GM12892 (cell line): ENCODE measurements around the gene U2SURP.

Experiments used
- POLR2A ChIP-seq: IDR thresholded peaks from 2 replicates; pipeline ENCODE4 v1.6.1; 2011; ENCODE audit warnings: low read depth, low read length, control low read depth
- TAF1 ChIP-seq: IDR thresholded peaks from 2 replicates; pipeline ENCODE4 v1.6.1; 2011; ENCODE audit warnings: low read depth, mild to moderate bottlenecking, control low read depth, low read length, borderline replicate concordance

DNA sequence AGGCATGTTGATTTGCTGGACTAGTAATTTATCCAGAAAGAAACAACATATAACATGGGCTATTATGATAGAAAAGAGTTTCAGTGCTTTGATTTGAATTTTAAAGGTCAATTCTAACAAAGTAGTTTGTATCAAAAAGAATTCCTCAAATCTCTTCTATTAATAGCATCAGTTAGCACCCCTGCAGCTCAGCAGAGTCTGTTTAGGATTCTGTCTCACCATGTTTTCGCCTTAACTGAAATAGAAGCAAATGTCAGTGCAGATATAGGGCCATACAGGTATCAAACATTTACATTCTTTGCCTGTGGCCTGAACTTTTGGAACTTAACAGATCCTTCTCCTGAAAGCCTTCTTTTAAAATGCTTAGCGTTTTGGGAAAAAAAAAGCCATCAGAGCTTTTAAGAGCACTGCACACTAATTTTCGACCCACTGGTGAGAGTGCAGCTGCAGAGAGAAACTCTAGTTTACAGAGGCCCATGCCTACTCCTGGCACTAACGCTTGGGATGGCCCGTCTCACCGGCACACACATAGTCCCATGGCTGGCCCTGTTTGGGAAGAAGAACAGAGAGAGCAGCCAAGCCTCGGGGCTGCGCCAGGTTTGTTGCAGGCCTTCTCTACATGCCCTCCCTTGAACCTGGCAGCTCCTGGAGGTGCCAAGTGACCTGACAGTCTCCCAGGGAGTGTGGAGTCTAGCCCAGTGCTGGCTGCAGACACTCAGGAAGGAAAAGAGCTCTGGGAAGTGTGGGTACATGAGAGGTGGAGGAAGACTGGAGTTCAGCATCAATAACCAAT lies 28.0 kb upstream of the U2SURP start:
- TF ChIP-seq TAF1 (no peak), POLR2A (no peak)
